Fibroblast of the conjunctiva (primary cell): ENCODE results near the gene OR10G7.
"Not testable (repeated sequence)": the region's sequence is repeated elsewhere in the genome, so short reads cannot be mapped to it uniquely, and the experiment has no call there.

ENCODE experiments used
- DNase-seq: peaks from one replicate; pipeline ENCODE4 v3.0.0-alpha.2; 2010; ENCODE audit warnings: low read depth

The OR10G7 gene

GRCh38 chr11:124039557-124039956 lies 1.6 kb downstream of the OR10G7 start:
- no peak for DNase-seq

GRCh38 chr11:124036666-124037065 lies 4.5 kb downstream of the OR10G7 start:
- no peak for DNase-seq

GRCh38 chr11:124026498-124026897 lies 14.6 kb downstream of the OR10G7 start, which contains the start of gene OR10G8:
Gene OR10G8 (plus strand): TSS chr11:124026798. CDS start chr11:124029623, 2,825 bp downstream.
- no peak for DNase-seq

GRCh38 chr11:124015837-124016236 lies 25.3 kb downstream of the OR10G7 start:
- not testable (repeated sequence) for DNase-seq

- DNase-seq: no peak
These were observed 28.4 kb downstream of the OR10G7 start, which contains the start of gene OR10G4 for GRCh38 chr11:124012697-124013096. Gene OR10G4 (plus strand): TSS chr11:124012997. CDS start chr11:124015575, 2,578 bp downstream.

- no peak for DNase-seq
These were observed 46.0 kb downstream of the OR10G7 start, which contains the start of gene OR10G6 for GRCh38 chr11:123995119-123995518. Gene OR10G6 (minus strand): TSS chr11:123995161. CDS start chr11:123995161, 0 bp downstream.
